Measurements from ENCODE around the gene CLIC1. TPM values are rescaled to one million over a fixed set of nuclear protein-coding genes. Genes with fewer than 3 reads are reported as not detected.
A peak's percentile ranks its signal among the peaks of the same experiment; 100 is the strongest.

Gene CLIC1
- total RNA-seq, 1 experiment from 2014 or later: 374 TPM

DNA sequence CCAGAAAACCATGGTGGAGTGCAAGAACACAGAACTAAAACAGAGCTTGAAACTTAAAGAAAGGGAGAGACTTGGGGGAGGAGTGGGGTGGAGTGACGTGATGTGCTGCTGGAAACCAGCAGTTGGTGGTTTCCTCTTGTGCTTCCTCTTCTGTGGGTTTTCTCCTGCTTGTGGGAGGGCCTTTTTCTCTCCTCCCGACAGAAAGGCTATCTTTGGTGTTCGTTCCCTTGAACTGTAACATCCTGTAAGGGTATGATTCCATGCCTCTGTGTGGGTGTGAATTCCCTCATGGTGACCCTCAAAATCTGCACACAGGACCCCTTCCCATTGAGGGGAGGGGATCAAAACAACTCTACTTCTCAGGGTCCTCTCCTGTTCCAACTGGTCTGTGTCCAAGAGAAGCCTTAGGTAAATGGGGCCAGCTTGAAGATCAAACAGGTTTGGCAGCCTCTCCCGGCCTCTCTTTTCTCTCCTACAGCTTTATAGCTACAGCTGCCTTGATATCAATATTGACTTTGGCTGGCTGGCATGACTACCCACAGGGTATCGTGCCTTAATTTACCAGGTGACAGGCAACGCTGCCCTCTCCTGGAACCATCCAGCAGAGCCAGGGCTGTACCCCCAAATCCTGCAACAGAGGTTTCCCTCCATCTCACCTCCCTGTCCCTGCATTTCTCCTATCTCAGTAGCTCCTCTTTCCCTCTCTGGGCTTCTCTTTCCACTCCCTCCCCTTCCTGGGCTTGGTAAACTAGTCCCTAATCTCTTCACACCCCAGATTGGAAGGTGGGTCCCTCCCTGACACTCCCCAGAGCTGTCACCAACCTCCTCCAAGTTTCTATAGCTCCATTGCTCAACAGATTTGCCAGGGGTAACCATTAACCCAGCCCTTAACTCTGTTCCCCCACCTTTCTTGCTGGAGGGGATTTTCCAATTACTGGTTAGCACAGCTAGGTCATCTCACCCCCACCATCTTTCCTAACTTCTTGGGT lies 2.0 kb upstream of the CLIC1 start:
- H3K36me3 ChIP-seq (ENCODE audit: control insufficient read depth, insufficient read depth, low read length): 0 out of 2 replicates have a peak, but pooled peaks cover under 1% of the 10 kb centered on the region
- Mint-ChIP-seq H3K4me3 (ENCODE audit: unreplicated experiment) (peak overlapping the region; percentile 95), H3K4me1 (ENCODE audit: low read depth, unreplicated experiment) (peaks cover 30% of the 10 kb centered on the region), H3K27ac (ENCODE audit: unreplicated experiment) (peak overlapping the region; percentile 98), H3K27me3 (ENCODE audit: insufficient read depth, unreplicated experiment) (no peaks in the 10 kb centered on the region), H3K36me3 (ENCODE audit: insufficient read depth, unreplicated experiment) (peaks cover 69% of the 10 kb centered on the region), H3K9me3 (ENCODE audit: unreplicated experiment) (no peaks in the 10 kb centered on the region)
- no peaks in the 10 kb centered on the region for H3K27me3 ChIP-seq (replicated peaks; ENCODE audit: control insufficient read depth, insufficient read depth, low read length)
- intact Hi-C loops (cut with micrococcal nuclease; ENCODE audit: unreplicated experiment): loop anchor here (1.0 to 5.0 kb wide), 6 partner anchors 8 to 191 kb away; partner anchors contain the start of genes ABHD16A, ATP6V1G2, CSNK2B and HSPA1B
- TF ChIP-seq, protein P1, sequence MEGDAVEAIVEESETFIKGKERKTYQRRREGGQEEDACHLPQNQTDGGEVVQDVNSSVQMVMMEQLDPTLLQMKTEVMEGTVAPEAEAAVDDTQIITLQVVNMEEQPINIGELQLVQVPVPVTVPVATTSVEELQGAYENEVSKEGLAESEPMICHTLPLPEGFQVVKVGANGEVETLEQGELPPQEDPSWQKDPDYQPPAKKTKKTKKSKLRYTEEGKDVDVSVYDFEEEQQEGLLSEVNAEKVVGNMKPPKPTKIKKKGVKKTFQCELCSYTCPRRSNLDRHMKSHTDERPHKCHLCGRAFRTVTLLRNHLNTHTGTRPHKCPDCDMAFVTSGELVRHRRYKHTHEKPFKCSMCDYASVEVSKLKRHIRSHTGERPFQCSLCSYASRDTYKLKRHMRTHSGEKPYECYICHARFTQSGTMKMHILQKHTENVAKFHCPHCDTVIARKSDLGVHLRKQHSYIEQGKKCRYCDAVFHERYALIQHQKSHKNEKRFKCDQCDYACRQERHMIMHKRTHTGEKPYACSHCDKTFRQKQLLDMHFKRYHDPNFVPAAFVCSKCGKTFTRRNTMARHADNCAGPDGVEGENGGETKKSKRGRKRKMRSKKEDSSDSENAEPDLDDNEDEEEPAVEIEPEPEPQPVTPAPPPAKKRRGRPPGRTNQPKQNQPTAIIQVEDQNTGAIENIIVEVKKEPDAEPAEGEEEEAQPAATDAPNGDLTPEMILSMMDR (IDR thresholded peaks at IDR 0.05; ENCODE audit: insufficient read depth in 1 of 2, low read depth in 1 of 2, low read length in 1 of 2, severe bottlenecking in 1 of 2, unreplicated experiment in 1 of 2): peak in 1 of 2 experiments; percentile 19
- ChIA-PET CTCF (interaction anchor here (0.8 to 3.8 kb wide), 11 partner anchors 8 to 72 kb away, joined by 3 to 32 read pairs (median 5); partner anchors contain the start of genes ABHD16A, DDAH2, LSM2 and LY6G5C), POLR2A (interaction anchor here (0.6 to 3.6 kb wide), 22 partner anchors 9 to 457 kb away, joined by 3 to 59 read pairs (median 6); partner anchors contain the start of genes ABHD16A, APOM, BAG6 and C6orf47)
- BruUV-seq (replicated peaks): TSS peak; percentile 19
- H3K9me3 ChIP-seq: no peaks in the 10 kb centered on the region
- peaks cover 33% of the 10 kb centered on the region for H3K4me1 ChIP-seq
- H3K4me3 ChIP-seq (ENCODE audit: low read depth, low read length): peak overlapping the region; percentile 30
- peak; percentile 91 to 94 for DNase-seq

DNA sequence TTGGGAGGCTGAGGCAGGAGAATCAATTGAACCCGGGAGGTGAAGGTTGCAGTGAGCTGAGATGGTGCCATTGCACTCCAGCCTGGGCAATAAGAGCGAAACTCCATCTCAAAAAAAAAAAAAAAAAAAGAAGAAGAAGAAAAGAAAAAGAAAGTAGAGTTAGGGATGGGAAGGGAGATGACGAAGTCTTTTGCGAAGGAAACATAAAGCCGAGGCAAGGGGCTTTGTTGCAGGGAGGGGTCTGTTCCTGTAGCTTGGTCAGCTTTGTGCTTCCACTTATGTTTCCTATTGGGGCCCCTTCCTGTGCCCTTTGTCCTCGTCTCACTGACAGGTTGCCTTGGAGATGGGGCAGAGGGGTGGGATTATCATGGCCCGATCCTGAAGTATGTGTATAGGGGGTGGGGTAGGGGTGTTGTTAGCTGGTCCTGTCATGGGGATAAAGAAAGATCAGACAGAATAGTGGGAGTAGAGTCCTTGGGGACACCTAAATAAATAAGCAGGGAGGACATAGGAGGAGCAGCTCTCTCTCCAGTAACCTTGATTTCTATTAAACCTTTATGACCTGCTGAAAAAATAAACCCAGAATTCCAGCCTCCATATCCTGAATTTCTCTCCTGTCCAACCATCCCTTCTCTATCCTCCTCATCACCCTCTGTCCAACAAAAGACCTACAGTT lies 1.1 kb upstream of the CLIC1 start:
- DNase-seq: peak; percentile 85 to 93
- Mint-ChIP-seq H3K4me1 (ENCODE audit: low read depth, unreplicated experiment) (peaks cover 31% of the 10 kb centered on the region), H3K9me3 (ENCODE audit: unreplicated experiment) (no peaks in the 10 kb centered on the region), H3K36me3 (ENCODE audit: insufficient read depth, unreplicated experiment) (peaks cover 77% of the 10 kb centered on the region), H3K27me3 (ENCODE audit: insufficient read depth, unreplicated experiment) (no peaks in the 10 kb centered on the region), H3K4me3 (ENCODE audit: unreplicated experiment) (peak overlapping the region; percentile 95), H3K27ac (ENCODE audit: unreplicated experiment) (peak overlapping the region; percentile 98)
- Histone ChIP-seq H3K27me3 (replicated peaks; ENCODE audit: control insufficient read depth, insufficient read depth, low read length) (no peaks in the 10 kb centered on the region), H3K36me3 (ENCODE audit: control insufficient read depth, insufficient read depth, low read length) (0 out of 2 replicates have a peak, but pooled peaks cover 2% of the 10 kb centered on the region), H3K4me3 (ENCODE audit: low read depth, low read length) (peak overlapping the region; percentile 30), H3K4me1 (peaks cover 33% of the 10 kb centered on the region), H3K9me3 (no peaks in the 10 kb centered on the region)
- BruUV-seq (replicated peaks): no TSS peak
- TF ChIP-seq, protein P1 (IDR thresholded peaks at IDR 0.05; ENCODE audit: insufficient read depth in 1 of 2, low read depth in 1 of 2, low read length in 1 of 2, severe bottlenecking in 1 of 2, unreplicated experiment in 1 of 2): no peak
- CTCF ChIA-PET: interaction anchor here (0.6 to 3.8 kb wide), 7 partner anchors 8 to 69 kb away, joined by 3 to 32 read pairs (median 5); partner anchors contain the start of genes ABHD16A, DDAH2, LSM2 and LY6G5C
- intact Hi-C loops (cut with micrococcal nuclease; ENCODE audit: unreplicated experiment): loop anchor here (2.0 to 5.0 kb wide), 4 partner anchors 35 to 190 kb away; partner anchors contain the start of genes ABHD16A, ATP6V1G2, CSNK2B and HSPA1B
- POLR2A ChIA-PET: interaction anchor here (0.6 to 3.3 kb wide), 15 partner anchors 8 to 208 kb away, joined by 3 to 59 read pairs (median 5); partner anchors contain the start of genes APOM, BAG6, C6orf47 and CFB
